Measurements from ENCODE around the gene REPS2.

REPS2 gene

GRCh38 chrX:17035111-17035510 lies 88.7 kb downstream of the REPS2 start:
- no peak for DNase-seq (ENCODE audit: low read depth in 2 of 2)

GRCh38 chrX:17036171-17036961 lies 89.9 kb downstream of the REPS2 start:
- no peak for DNase-seq (ENCODE audit: low read depth in 2 of 2)

GRCh38 chrX:17038277-17038676 lies 91.8 kb downstream of the REPS2 start:
- no peak for DNase-seq (ENCODE audit: low read depth in 2 of 2)

- no peak for DNase-seq (ENCODE audit: low read depth in 2 of 2)
Measured at GRCh38 chrX:17038681-17039161, 92.3 kb downstream of the REPS2 start.

GRCh38 chrX:17039826-17040225 lies 93.4 kb downstream of the REPS2 start:
- no peak for DNase-seq (ENCODE audit: low read depth in 2 of 2)

- no peak for DNase-seq (ENCODE audit: low read depth in 2 of 2)
Measured at GRCh38 chrX:17040711-17041110, 94.3 kb downstream of the REPS2 start.

GRCh38 chrX:17042037-17042436 lies 95.6 kb downstream of the REPS2 start:
- no peak for DNase-seq (ENCODE audit: low read depth in 2 of 2)

- DNase-seq (ENCODE audit: low read depth in 2 of 2), result peak in 1 of 2 experiments; percentile 28
Measured at GRCh38 chrX:17046478-17047097, 100.1 kb downstream of the REPS2 start.

GRCh38 chrX:17047224-17047623 lies 100.8 kb downstream of the REPS2 start:
- no peak for DNase-seq (ENCODE audit: low read depth in 2 of 2)

- DNase-seq (ENCODE audit: low read depth in 2 of 2), result no peak
Measured at GRCh38 chrX:17052210-17052609, 105.8 kb downstream of the REPS2 start.

- DNase-seq (ENCODE audit: low read depth in 2 of 2), result no peak
Measured at GRCh38 chrX:17052793-17053192, 106.3 kb downstream of the REPS2 start.

- no peak for DNase-seq (ENCODE audit: low read depth in 2 of 2)
Measured at GRCh38 chrX:17053502-17053901, 107.0 kb downstream of the REPS2 start.

GRCh38 chrX:17056868-17057608 lies 110.6 kb downstream of the REPS2 start:
- no peak for DNase-seq (ENCODE audit: low read depth in 2 of 2)

GRCh38 chrX:17062065-17062464 lies 115.6 kb downstream of the REPS2 start:
- DNase-seq (ENCODE audit: low read depth in 2 of 2), result no peak

GRCh38 chrX:17065100-17065499 lies 118.6 kb downstream of the REPS2 start:
- no peak for DNase-seq (ENCODE audit: low read depth in 2 of 2)

GRCh38 chrX:17067534-17067933 lies 121.1 kb downstream of the REPS2 start:
- DNase-seq (ENCODE audit: low read depth in 2 of 2), result no peak

GRCh38 chrX:17072301-17072700 lies 125.8 kb downstream of the REPS2 start:
- no peak for DNase-seq (ENCODE audit: low read depth in 2 of 2)

GRCh38 chrX:17072721-17073230 lies 126.3 kb downstream of the REPS2 start:
- no peak for DNase-seq (ENCODE audit: low read depth in 2 of 2)

GRCh38 chrX:17075004-17075403 lies 128.5 kb downstream of the REPS2 start:
- no peak for DNase-seq (ENCODE audit: low read depth in 2 of 2)

- DNase-seq (ENCODE audit: low read depth in 2 of 2), result no peak
Measured at GRCh38 chrX:17077361-17077760, 130.9 kb downstream of the REPS2 start.

GRCh38 chrX:17078031-17078720 lies 131.7 kb downstream of the REPS2 start:
- no peak for DNase-seq (ENCODE audit: low read depth in 2 of 2)

GRCh38 chrX:17081511-17081910 lies 135.1 kb downstream of the REPS2 start:
- DNase-seq (ENCODE audit: low read depth in 2 of 2), result no peak

Measured in stimulated activated CD4-positive, alpha-beta T cell treated with anti-CD3 and anti-CD28 coated beads, Interleukin-12 subunit alpha, Interleukin-12 subunit beta, amount 100 ng/mL, for 24 hours (primary cell).